Measurements from ENCODE around the gene NFE2L1. TPM values are rescaled to one million over a fixed set of nuclear protein-coding genes. Genes with fewer than 3 reads are reported as not detected.

The NFE2L1 gene
- polyA plus RNA-seq, 1 of the 3 experiments (the other 2 are of a cell fraction): 159 TPM

DNA sequence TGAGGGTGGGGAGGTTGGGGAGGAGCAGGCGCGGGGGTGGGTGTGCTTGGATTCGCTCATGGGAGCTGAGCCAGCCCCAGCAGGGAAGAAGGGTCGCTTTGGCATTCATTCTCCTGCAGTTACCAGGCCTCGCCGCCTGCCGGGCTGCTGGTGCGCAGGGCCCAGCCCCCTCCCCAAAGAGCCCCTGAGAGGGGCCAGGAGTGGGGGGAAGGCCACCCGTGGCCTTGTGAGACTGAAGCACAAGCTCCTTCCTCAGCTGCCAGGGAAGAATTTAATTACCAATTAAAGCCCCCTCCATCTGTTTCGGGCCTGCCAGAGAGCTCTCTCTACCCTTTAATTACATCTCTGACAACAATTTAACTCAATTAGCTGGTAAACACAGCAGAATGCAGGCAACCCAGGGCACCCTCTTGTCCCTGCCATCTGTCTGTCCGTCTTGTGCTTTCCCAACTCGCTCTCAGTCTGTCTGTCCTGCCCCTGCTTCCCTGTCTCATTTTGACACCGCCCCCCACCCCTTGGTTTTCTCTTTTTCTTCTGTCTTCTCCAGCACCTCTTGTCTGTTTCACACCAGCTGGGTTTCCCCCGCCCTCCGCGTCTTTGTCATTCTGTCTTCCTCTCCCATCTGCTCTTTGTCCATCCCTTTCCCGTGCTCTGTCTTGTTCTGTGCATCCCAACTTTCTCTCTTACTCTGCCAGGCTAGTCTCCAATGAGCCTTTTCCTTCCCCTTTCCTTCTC lies 44.6 kb upstream of the NFE2L1 start:
- no peaks in the 10 kb centered on the region for H3K79me2 ChIP-seq (ENCODE audit: insufficient read depth)
- H3K9me2 ChIP-seq: no peaks in the 10 kb centered on the region
- no peaks in the 10 kb centered on the region for H3K27me3 ChIP-seq (ENCODE audit: insufficient read depth)
- peak overlapping the region; percentile 91 for H2AFZ ChIP-seq (ENCODE audit: low read depth)
- CTCF ChIA-PET: interaction anchor here (0.8 to 41.8 kb wide), 9 partner anchors 10 to 94 kb away, joined by 4 to 1752 read pairs (median 14); partner anchors contain the start of gene CDK5RAP3
- no peaks in the 10 kb centered on the region for H3K9me3 ChIP-seq
- WGBS (ENCODE audit: low lambda C conversion rate): 34% methylated on average over 16 of the region's 17 CpGs
- no peaks in the 10 kb centered on the region for H3K36me3 ChIP-seq (replicated peaks in 1 of 2; ENCODE audit: control insufficient read depth in 1 of 2, insufficient read depth in 2 of 2, low read length in 1 of 2)
- H3K4me3 ChIP-seq (ENCODE audit: low read depth in 2 of 2, low read length in 1 of 2): peak overlapping the region; percentile 2 to 25; a peak in 2 of 4 replicates
- peaks cover 59 to 61% of the 10 kb centered on the region in 2 experiments for H3K4me1 ChIP-seq (ENCODE audit: control insufficient read depth in 1 of 2, insufficient read depth in 2 of 2, low read depth in 1 of 2, low read length in 1 of 2)
- no peaks in the 10 kb centered on the region for H4K20me1 ChIP-seq (ENCODE audit: insufficient read depth)
- peak overlapping the region; percentile 99 to 100 for H3K27ac ChIP-seq (ENCODE audit: low read depth in 2 of 2, low read length in 1 of 2)
- H3F3A ChIP-seq (replicated peaks; ENCODE audit: insufficient read depth): peaks cover 44% of the 10 kb centered on the region
- peak; percentile 86 for DNase-seq
- POLR2A ChIA-PET: interaction anchor here (0.9 to 9.0 kb wide), 16 partner anchors 10 to 355 kb away, joined by 3 to 223 read pairs (median 8); partner anchors contain the start of genes CBX1, CDK5RAP3, NFE2L1 and PNPO
- H3K9ac ChIP-seq: peak overlapping the region; percentile 72
- TF ChIP-seq SMC3 (IDR thresholded peaks at IDR 0.05; ENCODE audit: low read depth, low read length) (peak; percentile 14; the same call in 1 of the 2 replicates), TCF12 (IDR thresholded peaks at IDR 0.05) (peak; percentile 37; the same call in 1 of the 2 replicates), TEAD4 (IDR thresholded peaks at IDR 0.05; ENCODE audit: borderline replicate concordance, insufficient read depth) (peak; percentile 67; the same call in 1 of the 2 replicates), MXI1 (IDR thresholded peaks at IDR 0.05; ENCODE audit: low read depth, low read length) (peak; percentile 66), FOSL2 (IDR thresholded peaks at IDR 0.05; ENCODE audit: borderline replicate concordance, low read depth) (no peak), RCOR1 (IDR thresholded peaks at IDR 0.05; ENCODE audit: low read length) (peak; percentile 95), YY1 (IDR thresholded peaks at IDR 0.05; ENCODE audit: low read depth) (no peak), TAF1 (IDR thresholded peaks at IDR 0.05; ENCODE audit: borderline replicate concordance, low read depth, low read length) (no peak), JUND (IDR thresholded peaks at IDR 0.05) (no peak), RAD21 (IDR thresholded peaks at IDR 0.05; ENCODE audit: low read length) (peak; percentile 45), EP300 (IDR thresholded peaks at IDR 0.05; ENCODE audit: borderline replicate concordance in 1 of 2, low read depth in 1 of 2, low read length in 1 of 2) (peak in 1 of 2 experiments; percentile 98; a peak in 3 of 4 replicates), CHD2 (IDR thresholded peaks at IDR 0.05; ENCODE audit: low read length, partially characterized antibody) (peak; percentile 11), FOXJ3 (CRISPR knock-in tag; IDR thresholded peaks at IDR 0.05) (peak; percentile 100), GATA2 (CRISPR knock-in tag; IDR thresholded peaks at IDR 0.05) (peak; percentile 62; the same call in 1 of the 2 replicates), FOXM1 (IDR thresholded peaks at IDR 0.05; ENCODE audit: low read depth) (no peak)
- TF ChIP-seq, protein P1, sequence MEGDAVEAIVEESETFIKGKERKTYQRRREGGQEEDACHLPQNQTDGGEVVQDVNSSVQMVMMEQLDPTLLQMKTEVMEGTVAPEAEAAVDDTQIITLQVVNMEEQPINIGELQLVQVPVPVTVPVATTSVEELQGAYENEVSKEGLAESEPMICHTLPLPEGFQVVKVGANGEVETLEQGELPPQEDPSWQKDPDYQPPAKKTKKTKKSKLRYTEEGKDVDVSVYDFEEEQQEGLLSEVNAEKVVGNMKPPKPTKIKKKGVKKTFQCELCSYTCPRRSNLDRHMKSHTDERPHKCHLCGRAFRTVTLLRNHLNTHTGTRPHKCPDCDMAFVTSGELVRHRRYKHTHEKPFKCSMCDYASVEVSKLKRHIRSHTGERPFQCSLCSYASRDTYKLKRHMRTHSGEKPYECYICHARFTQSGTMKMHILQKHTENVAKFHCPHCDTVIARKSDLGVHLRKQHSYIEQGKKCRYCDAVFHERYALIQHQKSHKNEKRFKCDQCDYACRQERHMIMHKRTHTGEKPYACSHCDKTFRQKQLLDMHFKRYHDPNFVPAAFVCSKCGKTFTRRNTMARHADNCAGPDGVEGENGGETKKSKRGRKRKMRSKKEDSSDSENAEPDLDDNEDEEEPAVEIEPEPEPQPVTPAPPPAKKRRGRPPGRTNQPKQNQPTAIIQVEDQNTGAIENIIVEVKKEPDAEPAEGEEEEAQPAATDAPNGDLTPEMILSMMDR (IDR thresholded peaks at IDR 0.05): peak; percentile 34
- TF ChIP-seq, protein P2, sequence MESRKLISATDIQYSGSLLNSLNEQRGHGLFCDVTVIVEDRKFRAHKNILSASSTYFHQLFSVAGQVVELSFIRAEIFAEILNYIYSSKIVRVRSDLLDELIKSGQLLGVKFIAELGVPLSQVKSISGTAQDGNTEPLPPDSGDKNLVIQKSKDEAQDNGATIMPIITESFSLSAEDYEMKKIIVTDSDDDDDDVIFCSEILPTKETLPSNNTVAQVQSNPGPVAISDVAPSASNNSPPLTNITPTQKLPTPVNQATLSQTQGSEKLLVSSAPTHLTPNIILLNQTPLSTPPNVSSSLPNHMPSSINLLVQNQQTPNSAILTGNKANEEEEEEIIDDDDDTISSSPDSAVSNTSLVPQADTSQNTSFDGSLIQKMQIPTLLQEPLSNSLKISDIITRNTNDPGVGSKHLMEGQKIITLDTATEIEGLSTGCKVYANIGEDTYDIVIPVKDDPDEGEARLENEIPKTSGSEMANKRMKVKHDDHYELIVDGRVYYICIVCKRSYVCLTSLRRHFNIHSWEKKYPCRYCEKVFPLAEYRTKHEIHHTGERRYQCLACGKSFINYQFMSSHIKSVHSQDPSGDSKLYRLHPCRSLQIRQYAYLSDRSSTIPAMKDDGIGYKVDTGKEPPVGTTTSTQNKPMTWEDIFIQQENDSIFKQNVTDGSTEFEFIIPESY (IDR thresholded peaks at IDR 0.05; ENCODE audit: borderline replicate concordance, low read depth): no peak
- TF ChIP-seq, protein P3, sequence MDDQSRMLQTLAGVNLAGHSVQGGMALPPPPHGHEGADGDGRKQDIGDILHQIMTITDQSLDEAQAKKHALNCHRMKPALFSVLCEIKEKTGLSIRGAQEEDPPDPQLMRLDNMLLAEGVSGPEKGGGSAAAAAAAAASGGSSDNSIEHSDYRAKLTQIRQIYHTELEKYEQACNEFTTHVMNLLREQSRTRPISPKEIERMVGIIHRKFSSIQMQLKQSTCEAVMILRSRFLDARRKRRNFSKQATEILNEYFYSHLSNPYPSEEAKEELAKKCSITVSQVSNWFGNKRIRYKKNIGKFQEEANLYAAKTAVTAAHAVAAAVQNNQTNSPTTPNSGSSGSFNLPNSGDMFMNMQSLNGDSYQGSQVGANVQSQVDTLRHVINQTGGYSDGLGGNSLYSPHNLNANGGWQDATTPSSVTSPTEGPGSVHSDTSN (IDR thresholded peaks at IDR 0.05): peak; percentile 2; the same call in 1 of the 2 replicates
- peak overlapping the region; percentile 72 for H3K4me2 ChIP-seq

Measured in SK-N-SH (cell line).